ENCODE data around the gene CALHM2.

CALHM2 gene

GRCh38 chr10:103450201-103450695, 1.9 kb downstream of the CALHM2 start:
- no peak for TF ChIP-seq CTCF (IDR thresholded peaks at IDR 0.05; ENCODE audit: control insufficient read depth, extremely low read depth, insufficient read depth)
- H3K4me3 ChIP-seq (ENCODE audit: low read depth, low read length), result no peak overlapping the region
- no peak for DNase-seq (ENCODE audit: low read depth)

- no peak for DNase-seq (ENCODE audit: low read depth)
- TF ChIP-seq CTCF (IDR thresholded peaks at IDR 0.05; ENCODE audit: control insufficient read depth, extremely low read depth, insufficient read depth), result no peak
- H3K4me3 ChIP-seq (ENCODE audit: low read depth, low read length), result no peak overlapping the region
Measured at GRCh38 chr10:103449208-103450144, 2.7 kb downstream of the CALHM2 start.

- no peak for TF ChIP-seq CTCF (IDR thresholded peaks at IDR 0.05; ENCODE audit: control insufficient read depth, extremely low read depth, insufficient read depth)
- DNase-seq (ENCODE audit: low read depth), result no peak
- no peak overlapping the region for H3K4me3 ChIP-seq (ENCODE audit: low read depth, low read length)
Measured at GRCh38 chr10:103448746-103449145, 3.4 kb downstream of the CALHM2 start.

- no peak for TF ChIP-seq CTCF (IDR thresholded peaks at IDR 0.05; ENCODE audit: control insufficient read depth, extremely low read depth, insufficient read depth)
- no peak for DNase-seq (ENCODE audit: low read depth)
- no peak overlapping the region for H3K4me3 ChIP-seq (ENCODE audit: low read depth, low read length)
Measured at GRCh38 chr10:103447187-103447586, 5.0 kb downstream of the CALHM2 start.

- H3K4me3 ChIP-seq (ENCODE audit: low read depth, low read length), result no peak overlapping the region
- TF ChIP-seq CTCF (IDR thresholded peaks at IDR 0.05; ENCODE audit: control insufficient read depth, extremely low read depth, insufficient read depth), result no peak
- no peak for DNase-seq (ENCODE audit: low read depth)
Measured at GRCh38 chr10:103445767-103446567, 6.2 kb downstream of the CALHM2 start.

- no peak overlapping the region for H3K4me3 ChIP-seq (ENCODE audit: low read depth, low read length)
- no peak for DNase-seq (ENCODE audit: low read depth)
- no peak for TF ChIP-seq CTCF (IDR thresholded peaks at IDR 0.05; ENCODE audit: control insufficient read depth, extremely low read depth, insufficient read depth)
Measured at GRCh38 chr10:103445366-103445765, 6.8 kb downstream of the CALHM2 start.

Data from LNCaP clone FGC (cell line).